ENCODE results near the gene SUGCT. TPM values are rescaled to one million over a fixed set of nuclear protein-coding genes. Genes with fewer than 3 reads are reported as not detected.

SUGCT gene
- total and polyA plus RNA-seq, 9 of the 15 experiments (the other 6 are each of a cell fraction or from before 2014, with no cell fraction given): 0.58 to 2.5 (median 1.4) TPM

DNA sequence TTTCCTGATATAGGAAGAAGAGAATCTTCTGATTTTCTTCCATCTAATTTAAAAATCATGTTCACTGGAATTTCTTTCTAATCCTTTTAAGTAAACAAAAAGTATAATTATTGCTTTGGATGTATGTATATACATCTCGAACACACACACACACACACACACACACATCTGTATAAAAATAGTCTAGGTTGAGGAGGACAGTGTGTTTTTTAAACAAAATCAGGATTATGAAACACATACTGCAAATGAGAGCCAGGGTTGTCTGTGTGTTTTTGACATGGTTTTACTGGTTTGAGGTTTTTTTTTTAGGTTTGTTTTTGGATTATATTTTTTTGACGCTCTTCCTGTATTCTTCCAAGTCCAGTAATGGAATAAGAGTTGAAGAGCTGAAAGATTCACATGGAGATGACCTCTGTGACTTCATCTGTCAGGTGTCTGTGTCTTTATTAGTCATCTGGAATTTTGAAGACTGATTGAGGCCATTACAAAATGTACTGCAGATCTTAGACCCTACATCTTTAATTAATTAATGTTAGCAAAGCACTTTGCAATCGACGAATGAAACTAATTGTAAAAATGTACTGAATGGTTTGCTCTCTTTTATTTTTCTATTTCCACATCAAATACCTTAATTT, 237.1 kb downstream of the SUGCT start:
- Histone ChIP-seq H3K4me1 (replicated peaks in 1 of 2; ENCODE audit: control insufficient read depth in 2 of 2, insufficient read depth in 2 of 2, low read length in 2 of 2) (no peaks in the 10 kb centered on the region), H3K9ac (ENCODE audit: insufficient read depth in 1 of 2, low read depth in 2 of 2, low read length in 2 of 2) (no peak overlapping the region), H3K27ac (ENCODE audit: extremely low read depth, low read depth, low read length) (no peak overlapping the region), H3K9me1 (ENCODE audit: control insufficient read depth, insufficient read depth, low read length) (no peaks in the 10 kb centered on the region), H3K4me2 (ENCODE audit: insufficient read depth, low read length) (no peak overlapping the region), H3K36me3 (ENCODE audit: control insufficient read depth, insufficient read depth, low read length) (no peaks in the 10 kb centered on the region), H3K79me2 (ENCODE audit: control insufficient read depth, insufficient read depth, low read length) (no peaks in the 10 kb centered on the region), H3K9me3 (replicated peaks; ENCODE audit: control insufficient read depth, insufficient read depth, low read depth, low read length) (no peaks in the 10 kb centered on the region), H3K27me3 (ENCODE audit: control insufficient read depth in 2 of 2, insufficient read depth in 2 of 2, low read length in 2 of 2) (no peaks in the 10 kb centered on the region), H3K4me3 (no peak overlapping the region), H4K20me1 (replicated peaks; ENCODE audit: control insufficient read depth, insufficient read depth, low read length) (no peaks in the 10 kb centered on the region), H2AFZ (ENCODE audit: low read depth, low read length) (no peak overlapping the region)
- no peak for ATAC-seq
- no peak for TF ChIP-seq U2AF2 (optimal IDR thresholded peaks at IDR 0.05; ENCODE audit: low read depth, low read length)
- no peak for TF ChIP-seq ZNF778 (CRISPR knock-in tag; IDR thresholded peaks at IDR 0.05)
- no peak for TF ChIP-seq GTF2A2 (tag; IDR thresholded peaks at IDR 0.05)
- no peak for TF ChIP-seq YY1 (IDR thresholded peaks at IDR 0.05; ENCODE audit: borderline replicate concordance in 1 of 3, control insufficient read depth in 1 of 3, extremely low read depth in 1 of 3, insufficient read depth in 3 of 3, insufficient read length in 1 of 3, insufficient replicate concordance in 2 of 3, low read depth in 1 of 3, low read length in 2 of 3)
- TF ChIP-seq, protein P1, sequence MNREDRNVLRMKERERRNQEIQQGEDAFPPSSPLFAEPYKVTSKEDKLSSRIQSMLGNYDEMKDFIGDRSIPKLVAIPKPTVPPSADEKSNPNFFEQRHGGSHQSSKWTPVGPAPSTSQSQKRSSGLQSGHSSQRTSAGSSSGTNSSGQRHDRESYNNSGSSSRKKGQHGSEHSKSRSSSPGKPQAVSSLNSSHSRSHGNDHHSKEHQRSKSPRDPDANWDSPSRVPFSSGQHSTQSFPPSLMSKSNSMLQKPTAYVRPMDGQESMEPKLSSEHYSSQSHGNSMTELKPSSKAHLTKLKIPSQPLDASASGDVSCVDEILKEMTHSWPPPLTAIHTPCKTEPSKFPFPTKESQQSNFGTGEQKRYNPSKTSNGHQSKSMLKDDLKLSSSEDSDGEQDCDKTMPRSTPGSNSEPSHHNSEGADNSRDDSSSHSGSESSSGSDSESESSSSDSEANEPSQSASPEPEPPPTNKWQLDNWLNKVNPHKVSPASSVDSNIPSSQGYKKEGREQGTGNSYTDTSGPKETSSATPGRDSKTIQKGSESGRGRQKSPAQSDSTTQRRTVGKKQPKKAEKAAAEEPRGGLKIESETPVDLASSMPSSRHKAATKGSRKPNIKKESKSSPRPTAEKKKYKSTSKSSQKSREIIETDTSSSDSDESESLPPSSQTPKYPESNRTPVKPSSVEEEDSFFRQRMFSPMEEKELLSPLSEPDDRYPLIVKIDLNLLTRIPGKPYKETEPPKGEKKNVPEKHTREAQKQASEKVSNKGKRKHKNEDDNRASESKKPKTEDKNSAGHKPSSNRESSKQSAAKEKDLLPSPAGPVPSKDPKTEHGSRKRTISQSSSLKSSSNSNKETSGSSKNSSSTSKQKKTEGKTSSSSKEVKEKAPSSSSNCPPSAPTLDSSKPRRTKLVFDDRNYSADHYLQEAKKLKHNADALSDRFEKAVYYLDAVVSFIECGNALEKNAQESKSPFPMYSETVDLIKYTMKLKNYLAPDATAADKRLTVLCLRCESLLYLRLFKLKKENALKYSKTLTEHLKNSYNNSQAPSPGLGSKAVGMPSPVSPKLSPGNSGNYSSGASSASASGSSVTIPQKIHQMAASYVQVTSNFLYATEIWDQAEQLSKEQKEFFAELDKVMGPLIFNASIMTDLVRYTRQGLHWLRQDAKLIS (CRISPR knock-in tag; IDR thresholded peaks at IDR 0.05): no peak
- TF ChIP-seq ZNF24 (IDR thresholded peaks at IDR 0.05): no peak
- no peak for TF ChIP-seq EP400 (IDR thresholded peaks at IDR 0.05)
- no peak for TF ChIP-seq PTTG1 (tag; IDR thresholded peaks at IDR 0.05; ENCODE audit: low read depth)
- TF ChIP-seq HDAC6 (IDR thresholded peaks at IDR 0.05; ENCODE audit: low read depth, low read length): no peak
- TF ChIP-seq FOXA3 (CRISPR knock-in tag; conservative IDR thresholded peaks at IDR 0.05 in 1 of 2, IDR thresholded peaks at IDR 0.05 in 1 of 2): no peak
- TF ChIP-seq, protein P2, sequence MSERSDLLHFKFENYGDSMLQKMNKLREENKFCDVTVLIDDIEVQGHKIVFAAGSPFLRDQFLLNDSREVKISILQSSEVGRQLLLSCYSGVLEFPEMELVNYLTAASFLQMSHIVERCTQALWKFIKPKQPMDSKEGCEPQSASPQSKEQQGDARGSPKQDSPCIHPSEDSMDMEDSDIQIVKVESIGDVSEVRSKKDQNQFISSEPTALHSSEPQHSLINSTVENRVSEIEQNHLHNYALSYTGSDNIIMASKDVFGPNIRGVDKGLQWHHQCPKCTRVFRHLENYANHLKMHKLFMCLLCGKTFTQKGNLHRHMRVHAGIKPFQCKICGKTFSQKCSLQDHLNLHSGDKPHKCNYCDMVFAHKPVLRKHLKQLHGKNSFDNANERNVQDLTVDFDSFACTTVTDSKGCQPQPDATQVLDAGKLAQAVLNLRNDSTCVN (CRISPR knock-in tag; IDR thresholded peaks at IDR 0.05): no peak
- TF ChIP-seq CHCHD3 (CRISPR knock-in tag; IDR thresholded peaks at IDR 0.05): no peak
- TF ChIP-seq, protein P3, sequence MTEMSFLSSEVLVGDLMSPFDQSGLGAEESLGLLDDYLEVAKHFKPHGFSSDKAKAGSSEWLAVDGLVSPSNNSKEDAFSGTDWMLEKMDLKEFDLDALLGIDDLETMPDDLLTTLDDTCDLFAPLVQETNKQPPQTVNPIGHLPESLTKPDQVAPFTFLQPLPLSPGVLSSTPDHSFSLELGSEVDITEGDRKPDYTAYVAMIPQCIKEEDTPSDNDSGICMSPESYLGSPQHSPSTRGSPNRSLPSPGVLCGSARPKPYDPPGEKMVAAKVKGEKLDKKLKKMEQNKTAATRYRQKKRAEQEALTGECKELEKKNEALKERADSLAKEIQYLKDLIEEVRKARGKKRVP (CRISPR knock-in tag; IDR thresholded peaks at IDR 0.05): no peak
- TF ChIP-seq EZH2 (IDR thresholded peaks at IDR 0.05; ENCODE audit: borderline replicate concordance, low read depth, low read length): no peak
- TF ChIP-seq SRSF1 (IDR thresholded peaks at IDR 0.05; ENCODE audit: low read depth, low read length): no peak
- ChIA-PET POLR2A (interaction anchor here (0.6 kb wide), 1 partner anchor 1564 kb away, joined by 3 read pairs; no protein-coding TSS in a partner anchor), CTCF (ENCODE audit: low intra/inter-chr PET ratio) (no interaction called here)
- intact Hi-C loops (cut with micrococcal nuclease) (no loop called here), in situ Hi-C loops (cut with MboI) (no loop called here)
- DNase-seq (ENCODE audit: extremely low read depth in 1 of 4, low spot score in 3 of 4): no peak
- BruUV-seq (replicated peaks): no TSS peak
- no peak for FAIRE-seq
- WGBS (ENCODE audit: insufficient coverage, low coverage, missing lambda C conversion rate): 20% methylated on average over 4 of the region's 4 CpGs

Data from K562 (cell line).